NCI-H2107 treated with DMSO at 0.1 percent for 48 hours (cell line): ENCODE results near the gene SMAD9.
A peak's percentile ranks its signal among the peaks of the same experiment; 100 is the strongest.

Experiments
- DNase-seq: peaks from one replicate; lab custom pipeline; 2025; ENCODE audit not compliant: unreplicated experiment; lab: John Stamatoyannopoulos, UW

The SMAD9 gene

GRCh38 chr13:36919833-36920615, at the start of gene SMAD9:
TSS of gene SMAD9 (minus strand) at chr13:36920238. CDS start at chr13:36879689, 40,549 bp downstream.
- DNase-seq = peak; percentile 52

- DNase-seq = no peak
These were observed 46.4 kb upstream of the SMAD9 start for GRCh38 chr13:36966404-36966803.

DNA sequence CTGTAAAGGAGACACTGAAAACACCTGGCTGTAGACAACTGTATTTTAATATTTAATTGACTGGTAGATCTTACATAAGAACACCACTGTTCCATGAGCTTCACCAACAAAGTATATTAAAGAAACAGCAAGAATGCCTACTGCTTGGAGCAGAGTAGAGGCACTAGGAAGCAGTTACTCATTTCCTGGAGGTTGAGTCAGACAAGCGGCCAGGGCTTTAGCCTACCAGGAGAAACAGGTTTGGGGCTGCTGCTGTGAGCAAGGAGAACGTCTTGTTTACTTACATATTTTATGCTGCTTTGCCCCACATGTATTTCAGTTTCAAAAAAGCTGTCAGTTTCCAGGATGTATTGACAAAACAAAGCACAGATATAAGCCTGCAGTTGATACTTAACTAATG, 45.7 kb upstream of the SMAD9 start:
- DNase-seq = no peak

DNA sequence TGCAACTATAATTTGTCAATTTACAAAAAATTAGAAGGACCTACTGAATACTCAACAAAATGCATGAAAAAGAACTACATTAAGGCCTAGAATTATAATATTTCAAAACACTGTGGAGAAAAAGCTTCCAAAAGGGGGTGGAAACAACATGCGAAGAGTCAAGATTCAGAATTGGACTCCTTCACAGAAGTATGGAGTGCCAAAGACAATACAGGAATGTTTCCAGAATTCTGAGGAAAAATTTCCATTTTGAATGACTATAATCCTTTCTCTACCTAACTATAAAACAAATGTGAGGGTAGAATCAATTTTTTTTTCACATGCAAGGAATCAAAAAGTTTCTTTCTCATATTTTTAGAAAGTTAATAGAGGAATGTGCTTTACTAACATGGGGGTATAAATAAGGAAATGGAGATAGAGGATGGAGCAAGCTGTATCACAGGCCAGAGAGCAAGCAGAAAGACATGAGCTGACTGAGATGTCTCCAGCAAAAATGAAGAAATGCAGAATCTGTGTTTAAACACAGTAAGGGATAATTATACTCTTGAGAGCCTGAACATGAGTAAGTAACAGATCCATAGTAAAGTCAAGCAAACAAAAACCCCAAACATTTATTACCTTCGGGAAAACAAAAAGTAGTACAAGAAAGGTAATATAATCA, 39.5 kb upstream of the SMAD9 start:
- DNase-seq = no peak

DNA sequence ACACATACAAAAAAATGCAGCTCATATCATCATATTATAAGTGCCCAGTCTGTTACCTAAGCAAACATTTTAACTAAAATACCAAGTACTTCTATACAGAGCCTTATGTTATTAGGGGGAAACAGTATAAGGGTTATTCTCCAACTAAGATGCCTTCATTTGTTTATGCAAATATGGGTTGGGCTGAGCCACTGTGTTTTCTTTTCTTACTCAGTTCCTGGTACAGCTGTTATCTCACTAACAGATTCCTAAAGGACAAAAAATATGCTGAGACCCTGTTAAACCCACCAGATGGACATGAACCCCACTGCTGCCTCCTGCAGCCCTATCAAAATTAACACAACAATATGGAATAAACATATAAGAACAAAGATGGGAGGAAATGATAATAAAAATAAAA, 34.5 kb upstream of the SMAD9 start:
- no peak for DNase-seq

GRCh38 chr13:36950920-36951319, 30.9 kb upstream of the SMAD9 start:
- DNase-seq = no peak

- DNase-seq = no peak
These were observed 30.3 kb upstream of the SMAD9 start for GRCh38 chr13:36950330-36950729.

GRCh38 chr13:36945078-36945477, 25.0 kb upstream of the SMAD9 start:
- DNase-seq = no peak

- DNase-seq = no peak
These were observed 5.6 kb upstream of the SMAD9 start for GRCh38 chr13:36925603-36926002.

DNA sequence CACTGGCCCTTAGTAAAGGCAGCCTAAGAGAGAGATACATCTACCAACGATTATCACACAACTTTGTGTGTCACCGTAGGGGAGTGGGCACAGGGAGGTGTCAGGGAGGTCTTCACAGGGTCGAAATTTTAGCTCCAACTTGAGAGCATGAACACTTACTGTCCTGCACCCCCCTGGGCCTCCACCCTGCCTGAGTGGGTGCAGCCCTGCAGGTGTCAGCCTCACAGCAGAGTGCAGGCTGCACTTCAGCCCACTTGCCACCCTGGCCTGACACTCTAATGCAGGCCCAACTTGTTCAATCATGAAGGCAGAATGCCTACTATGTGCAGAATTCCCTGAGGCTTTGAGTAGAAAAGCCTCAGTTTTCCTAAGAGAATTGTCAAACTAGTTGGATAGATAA, 4.0 kb upstream of the SMAD9 start:
- no peak for DNase-seq

GRCh38 chr13:36921631-36922301, 1.7 kb upstream of the SMAD9 start:
- no peak for DNase-seq

- DNase-seq = no peak
These were observed 663 bp upstream of the SMAD9 start for GRCh38 chr13:36920616-36921185.

DNA sequence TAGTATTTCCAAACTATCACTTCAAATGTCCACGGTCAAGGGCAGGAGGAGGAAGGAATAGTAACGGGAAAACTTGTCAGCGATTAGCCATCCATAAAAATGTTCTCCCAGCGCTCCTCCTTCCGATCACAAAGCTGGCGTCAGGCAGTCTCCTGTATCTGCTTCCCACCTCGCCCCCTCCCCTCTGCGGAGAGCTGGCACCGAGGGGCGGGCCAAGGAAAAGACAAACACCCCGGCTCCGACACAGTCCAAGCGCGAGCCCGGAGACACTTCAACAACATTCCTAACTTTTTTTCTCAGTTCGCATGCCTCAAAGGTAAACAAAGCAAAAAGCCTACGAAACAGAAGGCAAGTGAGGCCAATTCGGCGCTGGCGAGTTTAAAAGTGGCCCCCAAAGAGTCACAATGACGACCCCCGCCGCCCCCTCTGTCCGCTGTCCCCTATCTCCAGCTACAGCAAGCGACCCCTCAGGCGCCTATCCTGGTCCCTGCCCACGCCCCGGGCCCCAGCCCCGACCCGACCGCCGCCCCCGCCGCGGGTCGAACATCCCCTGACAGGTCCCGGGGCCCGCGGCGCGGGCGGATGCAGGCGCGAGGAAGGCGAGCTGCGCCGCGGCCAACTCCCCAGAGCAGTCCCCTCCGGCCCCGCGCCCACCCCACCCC, 736 bp downstream of the SMAD9 start:
- DNase-seq = peak; percentile 21

DNA sequence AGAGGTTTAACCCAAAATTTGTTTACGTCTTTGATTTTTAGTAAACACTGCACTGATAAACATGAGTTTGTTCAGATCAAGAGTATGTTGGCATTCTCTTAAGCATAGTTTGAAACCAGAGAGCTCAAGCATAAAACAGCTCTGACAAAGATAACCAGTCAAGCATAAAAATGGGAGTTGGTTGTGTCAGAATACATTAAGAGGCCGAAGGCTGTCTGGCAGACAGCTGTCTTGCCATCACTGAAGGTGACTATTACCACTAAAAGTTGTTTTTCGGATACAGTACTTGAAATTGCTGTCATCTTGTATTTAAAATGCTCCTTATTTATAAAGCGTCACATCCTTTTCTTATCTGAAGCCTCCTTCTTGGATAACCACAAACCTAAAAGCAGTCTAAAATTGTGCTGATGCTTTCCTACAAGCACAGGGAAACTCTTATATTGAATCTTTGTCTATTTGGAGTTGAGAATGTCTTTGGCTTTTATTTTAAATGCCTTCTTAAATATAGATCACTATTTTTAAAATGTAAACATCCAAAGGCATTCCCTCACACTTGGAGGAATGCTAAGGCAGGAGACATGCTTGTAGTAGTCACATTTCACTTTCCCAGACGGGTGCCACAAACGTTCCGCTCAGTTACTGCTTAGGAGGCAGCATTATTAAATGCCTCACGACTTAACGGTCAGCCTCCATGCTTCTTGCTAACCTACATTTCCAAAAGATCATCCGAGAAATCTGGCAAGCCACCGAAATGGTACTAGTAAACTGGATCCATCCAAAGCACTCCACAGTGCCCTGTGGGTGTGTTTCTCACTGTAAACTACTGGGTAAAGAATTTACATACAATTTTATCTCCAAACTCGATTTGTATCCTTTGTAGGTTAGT, 1.5 kb downstream of the SMAD9 start:
- peak; percentile 71 for DNase-seq

GRCh38 chr13:36917311-36917710, 2.7 kb downstream of the SMAD9 start:
- DNase-seq = no peak

DNA sequence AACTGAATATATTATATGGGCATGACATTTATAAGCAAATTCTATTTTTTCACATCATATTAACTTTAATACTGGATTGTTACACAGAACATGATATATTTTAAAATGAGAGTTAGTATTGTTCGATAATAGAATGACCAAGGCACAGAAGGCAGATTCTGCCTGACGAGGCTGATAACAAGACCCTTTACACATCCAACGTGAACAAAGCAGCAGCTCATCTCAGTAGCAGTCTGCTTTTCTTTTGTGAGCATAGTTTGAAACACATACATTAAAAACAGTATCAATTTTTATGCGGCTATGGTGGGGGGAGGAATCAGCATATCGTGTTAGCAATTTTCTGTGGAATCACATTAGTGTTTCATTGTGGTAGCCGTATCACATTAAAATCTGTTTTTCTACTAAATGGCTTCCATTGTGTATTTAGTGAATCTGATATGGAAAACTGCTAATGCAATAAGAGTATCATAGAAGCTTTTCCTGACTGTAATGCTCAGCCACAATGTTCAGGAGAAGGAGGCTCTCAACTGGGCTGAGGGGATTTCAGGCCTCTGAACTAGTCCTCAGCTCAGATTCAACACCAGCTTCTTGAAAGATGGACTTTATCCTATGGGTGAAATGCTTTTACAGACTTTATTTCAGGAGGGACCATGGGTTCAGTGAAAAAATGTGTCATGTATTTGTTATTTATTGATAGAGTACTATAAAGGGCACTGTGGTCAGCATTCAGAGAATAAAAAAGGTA, 4.0 kb downstream of the SMAD9 start:
- peak; percentile 58 for DNase-seq

GRCh38 chr13:36915106-36915505, 4.9 kb downstream of the SMAD9 start:
- DNase-seq = no peak

- DNase-seq = no peak
These were observed 5.4 kb downstream of the SMAD9 start for GRCh38 chr13:36914648-36915047.

GRCh38 chr13:36913463-36913862, 6.6 kb downstream of the SMAD9 start:
- DNase-seq = no peak

DNA sequence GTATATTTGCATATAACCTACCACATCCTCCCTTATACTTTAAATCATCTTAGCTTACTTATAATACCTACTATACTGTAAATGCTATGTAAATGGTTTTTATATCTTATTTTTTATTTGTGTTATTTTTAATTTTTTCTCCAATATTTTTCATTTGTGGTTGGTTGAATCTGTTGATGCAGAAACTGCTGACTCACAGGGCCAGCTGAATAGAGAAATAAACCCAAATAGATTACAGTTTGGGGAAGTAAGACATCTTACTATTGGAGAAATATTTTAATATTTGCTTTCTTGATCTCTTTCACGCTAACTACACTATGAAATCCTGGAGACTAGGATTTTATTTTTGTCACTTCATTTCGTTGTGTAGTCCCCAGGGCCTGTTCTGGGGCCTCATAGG, 7.1 kb downstream of the SMAD9 start:
- DNase-seq = no peak
